CD14-positive monocyte (primary cell): ENCODE measurements around the gene BCL2L12. TPM values are rescaled to one million over a fixed set of nuclear protein-coding genes. Genes with fewer than 3 reads are reported as not detected.

Source experiments
- polyA plus RNA-seq, 3 donors: library from polyadenylated mRNA; depleted of rRNA in 1 of 3; unstranded in 2 of 3; stranded (reverse) in 1 of 3; fragments of 300-500 nt in 2 of 3; fragments of >200 nt in 1 of 3; fragmentation: Illumina TruSeq in 2 of 3; gene quantifications; 1 replicate in 2 of 3; 2 replicates in 1 of 3; pipeline ENCODE4 v1.2.3, GENCODE V29; 2012 to 2021
- small RNA-seq: library from RNA; depleted of rRNA; stranded (forward); fragments of <200 nt; gene quantifications from one replicate; pipeline ENCODE3, GENCODE V24; 2012; ENCODE audit warnings: low read depth; ENCODE audit not compliant: insufficient read length

The BCL2L12 gene
- polyA plus RNA-seq, 3 donors = 5.7 to 10.3 (median 8.6) TPM

Small RNAs within 50 kb of the gene (small RNA-seq; reads per million reads assigned to genes)
- not detected for gene MIR5088

Other genes with a start within 250 kb of the BCL2L12 start
- not detected for gene PTH2, start 242.5 kb upstream of the BCL2L12 start, polyA plus RNA-seq
- not detected for gene GFY, start 240.5 kb upstream of the BCL2L12 start, polyA plus RNA-seq
- under 1 TPM in 2 of 3 donors, not detected in 1; 0.04 to 0.09 TPM for gene SLC17A7, start 224.4 kb upstream of the BCL2L12 start, polyA plus RNA-seq
- 100 to 1,000 TPM in 1 of 3 donors, 10 to 100 TPM in 2; 62.3 to 102 (median 83.9) TPM for gene PIH1D1, start 214.1 kb upstream of the BCL2L12 start, polyA plus RNA-seq
- 10 to 100 TPM; 30.8 to 39.5 (median 31.2) TPM for gene ALDH16A1, start 212.7 kb upstream of the BCL2L12 start, polyA plus RNA-seq
- 10 to 100 TPM in 1 of 3 donors, 1 to 10 TPM in 2; 5.0 to 13.8 (median 6.9) TPM for gene FLT3LG, start 191.7 kb upstream of the BCL2L12 start, polyA plus RNA-seq
- gene RPL13A, start 178.3 kb upstream of the BCL2L12 start, polyA plus RNA-seq = 1,000 to 10,000 TPM in 1 of 3 donors, 100 to 1,000 TPM in 2; 655 to 1,621 (median 663) TPM
- gene RPS11, start 169.5 kb upstream of the BCL2L12 start, polyA plus RNA-seq = 1,000 to 10,000 TPM; 1,103 to 4,925 (median 1,481) TPM
- 100 to 1,000 TPM; 720 to 930 (median 724) TPM for gene FCGRT, start 153.3 kb upstream of the BCL2L12 start, polyA plus RNA-seq
- 10 to 100 TPM in 1 of 3 donors, not detected in 2; 50.2 TPM for gene RCN3, start 137.9 kb upstream of the BCL2L12 start, polyA plus RNA-seq
- 100 to 1,000 TPM in 1 of 3 donors, 10 to 100 TPM in 2; 63.4 to 120 (median 96.4) TPM for gene NOSIP, start 85.4 kb upstream of the BCL2L12 start, polyA plus RNA-seq
- under 1 TPM in 1 of 3 donors, not detected in 2; 0.49 TPM for gene PRRG2, start 84.6 kb upstream of the BCL2L12 start, polyA plus RNA-seq
- 1 to 10 TPM in 1 of 3 donors, under 1 TPM in 2; 0.04 to 3.3 (median 0.11) TPM for gene PRR12, start 74.8 kb upstream of the BCL2L12 start, polyA plus RNA-seq
- gene RRAS, start 25.8 kb upstream of the BCL2L12 start, polyA plus RNA-seq = 10 to 100 TPM; 74.9 to 91.7 (median 80.0) TPM
- 1 to 10 TPM in 1 of 3 donors, under 1 TPM in 2; 0.39 to 7.5 (median 0.68) TPM for gene SCAF1, start 23.7 kb upstream of the BCL2L12 start, polyA plus RNA-seq
- 100 to 1,000 TPM in 1 of 3 donors, 10 to 100 TPM in 2; 29.8 to 115 (median 41.1) TPM for gene IRF3, start 76 bp upstream of the BCL2L12 start, polyA plus RNA-seq
- gene PRMT1, start 11.3 kb downstream of the BCL2L12 start, polyA plus RNA-seq = 10 to 100 TPM; 60.1 to 94.4 (median 74.3) TPM
- gene ADM5, start 23.7 kb downstream of the BCL2L12 start, polyA plus RNA-seq = 1 to 10 TPM in 1 of 3 donors, not detected in 2; 1.2 TPM
- not detected for gene CPT1C, start 25.2 kb downstream of the BCL2L12 start, polyA plus RNA-seq
- gene TSKS, start 97.4 kb downstream of the BCL2L12 start, polyA plus RNA-seq = under 1 TPM; 0.37 to 0.81 (median 0.51) TPM
- gene AP2A1, start 101.1 kb downstream of the BCL2L12 start, polyA plus RNA-seq = 100 to 1,000 TPM in 1 of 3 donors, 10 to 100 TPM in 2; 12.1 to 117 (median 15.1) TPM
- gene FUZ, start 147.4 kb downstream of the BCL2L12 start, polyA plus RNA-seq = 10 to 100 TPM in 1 of 3 donors, 1 to 10 TPM in 2; 5.3 to 16.7 (median 5.3) TPM
- 10 to 100 TPM; 13.9 to 52.9 (median 18.5) TPM for gene MED25, start 152.4 kb downstream of the BCL2L12 start, polyA plus RNA-seq
- 10 to 100 TPM; 18.3 to 67.9 (median 31.2) TPM for gene PTOV1, start 185.2 kb downstream of the BCL2L12 start, polyA plus RNA-seq
- gene PNKP, start 201.6 kb downstream of the BCL2L12 start, polyA plus RNA-seq = 10 to 100 TPM; 23.0 to 88.6 (median 30.2) TPM
- gene AKT1S1, start 211.4 kb downstream of the BCL2L12 start, polyA plus RNA-seq = 10 to 100 TPM in 1 of 3 donors, 1 to 10 TPM in 2; 5.4 to 18.2 (median 6.6) TPM
- gene TBC1D17, start 211.8 kb downstream of the BCL2L12 start, polyA plus RNA-seq = 10 to 100 TPM in 1 of 3 donors, 1 to 10 TPM in 2; 3.1 to 48.2 (median 4.5) TPM
- gene IL4I1, start 231.0 kb downstream of the BCL2L12 start, polyA plus RNA-seq = 1 to 10 TPM; 5.6 to 7.6 (median 7.0) TPM